IMR-90 (cell line): ENCODE measurements around the gene NFX1. TPM values are rescaled to one million over a fixed set of nuclear protein-coding genes. Genes with fewer than 3 reads are reported as not detected.

Source experiments
- ATAC-seq: fragments of 200-7000 bp; cut with Tn5 transposase; 2 replicates; pipeline ENCODE4 v1.9.1; 2020; ENCODE audit warnings: low read depth, mild to moderate bottlenecking, moderate library complexity
- BruUV-seq: library from RNA; stranded (reverse); fragments of 400-500 nt; replicated peaks from 2 replicates; lab custom pipeline; 2021; lab: Mats Ljungman, UMichigan
- CTCF ChIA-PET: fragments of 300-600 bp; formaldehyde crosslinking; extraction: SDS; loops from one replicate; lab custom pipeline; 2021; ENCODE audit warnings: antibody characterized with exemption; lab: Yijun Ruan, JAX
- POLR2A ChIA-PET: fragments of 300-600 bp; sonication (Branson Sonifier 250); formaldehyde crosslinking; loops from one replicate; lab custom pipeline; 2022; ENCODE audit warnings: antibody characterized with exemption; ENCODE audit not compliant: unreplicated experiment; lab: Charles Lee
- DNase-seq: peaks from one replicate; pipeline ENCODE4 v3.0.0; 2013
- H2AFZ ChIP-seq: replicated peaks from 2 replicates; pipeline ENCODE3; 2013; ENCODE audit warnings: low read length, mild to moderate bottlenecking; ENCODE audit not compliant: poor library complexity
- H2AK5ac ChIP-seq: 2 replicates; pipeline ENCODE4 v1.6.1; 2013; ENCODE audit warnings: low read depth, low read length, inconsistent platforms
- H2AK9ac ChIP-seq: replicated peaks from 2 replicates; pipeline ENCODE3; 2013; ENCODE audit warnings: mild to moderate bottlenecking, low read depth, low read length, moderate library complexity; ENCODE audit not compliant: poor library complexity
- H2BK120ac ChIP-seq: 2 replicates; pipeline ENCODE4 v1.6.1; 2013; ENCODE audit warnings: low read depth, low read length, inconsistent platforms
- H2BK15ac ChIP-seq: 3 replicates; pipeline ENCODE4 v1.6.1; 2013; ENCODE audit warnings: low read depth, low read length, inconsistent platforms
- H2BK20ac ChIP-seq: 2 replicates; pipeline ENCODE4 v1.6.1; 2013; ENCODE audit warnings: low read depth, mild to moderate bottlenecking, inconsistent platforms, low read length, moderate library complexity
- H2BK5ac ChIP-seq: 2 replicates; pipeline ENCODE4 v1.6.1; 2013; ENCODE audit warnings: mild to moderate bottlenecking, low read depth, low read length, inconsistent platforms; ENCODE audit not compliant: poor library complexity, severe bottlenecking
- H3K14ac ChIP-seq: replicated peaks from 2 replicates; pipeline ENCODE4 v1.6.1; 2013; ENCODE audit warnings: low read depth, low read length, inconsistent platforms
- H3K18ac ChIP-seq: 2 replicates; pipeline ENCODE4 v1.6.1; 2013; ENCODE audit warnings: low read depth, low read length, control low read depth
- H3K23ac ChIP-seq: 2 replicates; pipeline ENCODE4 v1.6.1; 2013; ENCODE audit warnings: low read depth, low read length, inconsistent platforms
- H3K27ac ChIP-seq: 2 replicates; pipeline ENCODE4 v1.5.1; 2013; ENCODE audit warnings: mild to moderate bottlenecking, control low read depth, low read length; ENCODE audit not compliant: insufficient read depth
- H3K27me3 ChIP-seq: 2 replicates; pipeline ENCODE4 v1.6.1; 2013; ENCODE audit warnings: low read length; ENCODE audit not compliant: control insufficient read depth, insufficient read depth
- H3K36me3 ChIP-seq: 2 replicates; pipeline ENCODE4 v1.6.1; 2013; ENCODE audit warnings: low read length, mixed read lengths; ENCODE audit not compliant: control insufficient read depth, insufficient read depth
- H3K4ac ChIP-seq: 2 replicates; pipeline ENCODE4 v1.6.1; 2013; ENCODE audit warnings: low read depth, low read length, inconsistent platforms
- H3K4me1 ChIP-seq: 2 replicates; pipeline ENCODE4 v1.6.1; 2013; ENCODE audit warnings: low read length, mixed read lengths; ENCODE audit not compliant: control insufficient read depth, insufficient read depth
- H3K4me2 ChIP-seq: 2 replicates; pipeline ENCODE4 v1.6.1; 2013; ENCODE audit warnings: low read depth, mild to moderate bottlenecking, control low read depth, low read length, moderate library complexity
- H3K4me3 ChIP-seq: 2 replicates; pipeline ENCODE4 v1.5.1; 2013; ENCODE audit warnings: low read depth, mild to moderate bottlenecking, control low read depth, low read length, moderate library complexity; ENCODE audit not compliant: insufficient read depth
- H3K56ac ChIP-seq: 2 replicates; pipeline ENCODE4 v1.6.1; 2013; ENCODE audit warnings: low read length, inconsistent platforms; ENCODE audit not compliant: insufficient read depth; ENCODE audit errors: extremely low read depth
- H3K79me1 ChIP-seq, 2 experiments: 2 replicates each; pipeline ENCODE4 v1.6.1; 2013; ENCODE audit warnings: low read length in 2 of 2, inconsistent platforms in 1 of 2, low read depth in 1 of 2
- H3K9ac ChIP-seq: 2 replicates; pipeline ENCODE4 v1.6.1; 2013; ENCODE audit warnings: low read depth, low read length, control low read depth
- H3K9me1 ChIP-seq: 2 replicates; pipeline ENCODE4 v1.6.1; 2013; ENCODE audit warnings: low read length, inconsistent platforms; ENCODE audit not compliant: insufficient read depth
- H3K9me3 ChIP-seq: 2 replicates; pipeline ENCODE4 v1.6.1; 2013; ENCODE audit warnings: low read length; ENCODE audit not compliant: control insufficient read depth, insufficient read depth
- H4K20me1 ChIP-seq: 2 replicates; pipeline ENCODE4 v1.6.1; 2013; ENCODE audit warnings: low read length, inconsistent platforms; ENCODE audit not compliant: insufficient read depth
- H4K5ac ChIP-seq: 2 replicates; pipeline ENCODE4 v1.6.1; 2013; ENCODE audit warnings: mild to moderate bottlenecking, low read depth, low read length, control low read depth
- H4K8ac ChIP-seq, 2 experiments: 2 replicates each; pipeline ENCODE4 v1.6.1; 2013; ENCODE audit warnings: low read depth in 2 of 2, low read length in 2 of 2, control low read depth in 1 of 2, inconsistent platforms in 1 of 2
- H4K91ac ChIP-seq: 2 replicates; pipeline ENCODE4 v1.6.1; 2013; ENCODE audit warnings: low read depth, low read length, inconsistent platforms; ENCODE audit not compliant: insufficient read depth
- BHLHE40 ChIP-seq: fragments of 150-350 bp; IDR thresholded peaks from 2 replicates; pipeline ENCODE4 v1.6.1; 2016; ENCODE audit warnings: mild to moderate bottlenecking, low read depth, low read length
- CEBPB ChIP-seq: IDR thresholded peaks from 2 replicates; pipeline ENCODE4 v1.6.1; 2012; ENCODE audit warnings: low read depth, low read length, improper control_type of control experiment
- CHD1 ChIP-seq: IDR thresholded peaks from 2 replicates; pipeline ENCODE4 v1.6.1; 2012; ENCODE audit warnings: low read depth, low read length, improper control_type of control experiment
- FOS ChIP-seq: fragments of 150-350 bp; IDR thresholded peaks from 2 replicates; pipeline ENCODE4 v1.6.1; 2016; ENCODE audit warnings: low read depth, low read length
- MAFK ChIP-seq: IDR thresholded peaks from 2 replicates; pipeline ENCODE4 v1.6.1; 2012; ENCODE audit warnings: low read depth, low read length, improper control_type of control experiment
- MAZ ChIP-seq: IDR thresholded peaks from 2 replicates; pipeline ENCODE4 v1.6.1; 2012; ENCODE audit warnings: low read depth, mild to moderate bottlenecking, low read length, improper control_type of control experiment, moderate library complexity, borderline replicate concordance
- MXI1 ChIP-seq: IDR thresholded peaks from 2 replicates; pipeline ENCODE4 v1.6.1; 2012; ENCODE audit warnings: low read depth, mild to moderate bottlenecking, low read length, moderate library complexity, borderline replicate concordance
- NFE2L2 ChIP-seq: fragments of 150-350 bp; IDR thresholded peaks from 2 replicates; pipeline ENCODE4 v1.6.1; 2016; ENCODE audit warnings: low read depth, mild to moderate bottlenecking, low read length
- POLR2A ChIP-seq: IDR thresholded peaks from 2 replicates; pipeline ENCODE4 v1.6.1; 2012; ENCODE audit warnings: mild to moderate bottlenecking, low read depth, low read length
- RAD21 ChIP-seq: IDR thresholded peaks from 2 replicates; pipeline ENCODE4 v1.6.1; 2012; ENCODE audit warnings: low read length, improper control_type of control experiment
- RFX5 ChIP-seq: IDR thresholded peaks from 2 replicates; pipeline ENCODE4 v1.8.0; 2012; ENCODE audit warnings: low read depth, mild to moderate bottlenecking, low read length, moderate library complexity
- SMC3 ChIP-seq: fragments of 150-350 bp; IDR thresholded peaks from 2 replicates; pipeline ENCODE4 v1.6.1; 2016; ENCODE audit warnings: low read depth, mild to moderate bottlenecking, antibody characterized with exemption, low read length, moderate library complexity
- WGBS, 2 experiments: methylation state at CpG; one replicate each; pipeline versions ENCODE4 v1.1.5 to v1.1.7; 2013; ENCODE audit warnings: missing lambda C conversion rate in 2 of 2; ENCODE audit not compliant: insufficient read length in 1 of 2; ENCODE audit errors: extremely low coverage in 2 of 2; 5-methylcytosine and 5-hydroxymethylcytosine counted together
- dilution Hi-C: fragments of 300-500 bp; cut with HindIII; formaldehyde crosslinking; loops from one replicate; pipeline ENCODE4 v1.14.3; 2018; ENCODE audit warnings: low sequenced_read_pairs; ENCODE audit not compliant: unreplicated experiment
- in situ Hi-C: fragments of 300-500 bp; cut with MboI; formaldehyde crosslinking; loops from 3 replicates; pipeline ENCODE4 v1.14.3; 2019; ENCODE audit warnings: low sequenced_read_pairs, inconsistent platforms, mixed read lengths
- intact Hi-C: fragments of 100-400 bp; cut with micrococcal nuclease; formaldehyde crosslinking; loops from 2 replicates; pipeline ENCODE4 v1.10.0; 2022
- polyA plus RNA-seq, 3 experiments: library from polyadenylated mRNA; depleted of rRNA; stranded (reverse); fragments of >200 nt; gene quantifications; 2 replicates each; pipeline ENCODE4 v1.2.3, GENCODE V29; 2012; ENCODE audit warnings: low replicate concordance in 1 of 3
- total RNA-seq: library from RNA; depleted of rRNA; stranded (reverse); fragments of >200 nt; gene quantifications from 2 replicates; pipeline ENCODE4 v1.2.3, GENCODE V29; 2012
- TF ChIP-seq, protein P1 (sequence below): conservative IDR thresholded peaks from 2 replicates; pipeline ENCODE4 v1.5.1; 2012; ENCODE audit warnings: mild to moderate bottlenecking, low read depth, low read length, improper control_type of control experiment
- TF ChIP-seq, protein P2 (sequence below): fragments of 150-350 bp; IDR thresholded peaks from 2 replicates; pipeline ENCODE4 v1.6.1; 2017; ENCODE audit warnings: mild to moderate bottlenecking, antibody characterized with exemption, low read length, low read depth

The NFX1 gene
- total and polyA plus RNA-seq, 2 of the 4 experiments (the other 2 are of a cell fraction) = 27.0 to 36.0 TPM

- ChIA-PET POLR2A (no interaction called here), CTCF (no interaction called here)
- in situ Hi-C loops (no loop called here), intact Hi-C loops (no loop called here), dilution Hi-C loops (no loop called here)
- Histone ChIP-seq H3K4me2 (no peak overlapping the region), H3K4me3 (no peak overlapping the region), H3K9me3 (no peaks in the 10 kb centered on the region), H3K56ac (no peak overlapping the region), H3K4me1 (no peaks in the 10 kb centered on the region), H3K36me3 (peaks cover 53% of the 10 kb centered on the region), H4K5ac (no peak overlapping the region), H3K27me3 (no peaks in the 10 kb centered on the region), H3K23ac (no peak overlapping the region), H3K4ac (no peak overlapping the region), H2BK5ac (no peak overlapping the region), H3K9ac (no peak overlapping the region), H4K20me1 (no peaks in the 10 kb centered on the region), H4K91ac (no peak overlapping the region), H3K27ac (no peak overlapping the region), H3K18ac (no peak overlapping the region), H3K79me1 (no peaks in the 10 kb centered on the region; a peak in 1 of 4 replicates), H2BK15ac (no peak overlapping the region), H2AK5ac (no peak overlapping the region), H4K8ac (no peak overlapping the region), H3K14ac (no peak overlapping the region), H3K9me1 (no peaks in the 10 kb centered on the region), H2BK20ac (no peak overlapping the region), H2BK120ac (no peak overlapping the region), H2AFZ (no peak overlapping the region), H2AK9ac (no peak overlapping the region)
- TF ChIP-seq, protein P1, sequence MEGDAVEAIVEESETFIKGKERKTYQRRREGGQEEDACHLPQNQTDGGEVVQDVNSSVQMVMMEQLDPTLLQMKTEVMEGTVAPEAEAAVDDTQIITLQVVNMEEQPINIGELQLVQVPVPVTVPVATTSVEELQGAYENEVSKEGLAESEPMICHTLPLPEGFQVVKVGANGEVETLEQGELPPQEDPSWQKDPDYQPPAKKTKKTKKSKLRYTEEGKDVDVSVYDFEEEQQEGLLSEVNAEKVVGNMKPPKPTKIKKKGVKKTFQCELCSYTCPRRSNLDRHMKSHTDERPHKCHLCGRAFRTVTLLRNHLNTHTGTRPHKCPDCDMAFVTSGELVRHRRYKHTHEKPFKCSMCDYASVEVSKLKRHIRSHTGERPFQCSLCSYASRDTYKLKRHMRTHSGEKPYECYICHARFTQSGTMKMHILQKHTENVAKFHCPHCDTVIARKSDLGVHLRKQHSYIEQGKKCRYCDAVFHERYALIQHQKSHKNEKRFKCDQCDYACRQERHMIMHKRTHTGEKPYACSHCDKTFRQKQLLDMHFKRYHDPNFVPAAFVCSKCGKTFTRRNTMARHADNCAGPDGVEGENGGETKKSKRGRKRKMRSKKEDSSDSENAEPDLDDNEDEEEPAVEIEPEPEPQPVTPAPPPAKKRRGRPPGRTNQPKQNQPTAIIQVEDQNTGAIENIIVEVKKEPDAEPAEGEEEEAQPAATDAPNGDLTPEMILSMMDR = no peak
- TF ChIP-seq BHLHE40 (no peak), RAD21 (no peak), NFE2L2 (no peak), CHD1 (no peak), POLR2A (no peak), FOS (no peak), MAZ (no peak), MXI1 (no peak), SMC3 (no peak), MAFK (no peak), CEBPB (no peak), RFX5 (no peak)
- TF ChIP-seq, protein P2, sequence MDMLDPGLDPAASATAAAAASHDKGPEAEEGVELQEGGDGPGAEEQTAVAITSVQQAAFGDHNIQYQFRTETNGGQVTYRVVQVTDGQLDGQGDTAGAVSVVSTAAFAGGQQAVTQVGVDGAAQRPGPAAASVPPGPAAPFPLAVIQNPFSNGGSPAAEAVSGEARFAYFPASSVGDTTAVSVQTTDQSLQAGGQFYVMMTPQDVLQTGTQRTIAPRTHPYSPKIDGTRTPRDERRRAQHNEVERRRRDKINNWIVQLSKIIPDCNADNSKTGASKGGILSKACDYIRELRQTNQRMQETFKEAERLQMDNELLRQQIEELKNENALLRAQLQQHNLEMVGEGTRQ = no peak
- WGBS, 2 experiments = no CpG with 5 or more reads among the region's 2 CpGs
- ATAC-seq = no peak
- DNase-seq = no peak
- no TSS peak for BruUV-seq
Observed at GRCh38 chr9:33366979-33367480, 76.7 kb downstream of the NFX1 start.
